ENCODE data around the gene VPS37B.

Gene VPS37B

GRCh38 chr12:122855928-122856831 is 39.7 kb downstream of the VPS37B start:
- DNase-seq (ENCODE audit: extremely low spot score, insufficient read length, low read depth) (no peak), FAIRE-seq (no peak)

GRCh38 chr12:122855071-122855829 is 40.7 kb downstream of the VPS37B start:
- DNase-seq (ENCODE audit: extremely low spot score, insufficient read length, low read depth) (no peak), FAIRE-seq (no peak)

DNA sequence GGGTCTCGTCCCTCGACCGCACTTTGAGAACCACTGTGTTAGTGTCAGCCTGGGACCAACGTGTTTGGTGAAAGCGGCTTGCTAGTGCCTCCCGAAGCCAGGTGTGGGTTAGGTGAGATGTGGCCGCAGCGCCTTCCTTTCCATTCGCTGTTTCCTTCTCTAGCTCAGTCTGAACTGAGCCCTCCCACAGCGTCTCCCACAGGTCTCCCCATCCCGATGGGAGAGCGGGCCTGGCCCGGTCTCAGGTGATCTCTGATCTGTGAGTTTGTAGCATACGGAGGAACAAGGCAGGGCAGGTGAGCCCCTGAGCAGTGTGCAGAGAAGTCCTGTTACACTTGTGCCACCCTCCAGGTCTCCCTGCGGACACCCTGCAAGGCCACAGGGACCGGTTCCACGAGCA is 41.4 kb downstream of the VPS37B start:
- no peak for FAIRE-seq
- DNase-seq (ENCODE audit: extremely low spot score, insufficient read length, low read depth) = no peak

- FAIRE-seq (no peak), DNase-seq (ENCODE audit: extremely low spot score, insufficient read length, low read depth) (no peak)
Measured at GRCh38 chr12:122853582-122854245, 42.2 kb downstream of the VPS37B start.

DNA sequence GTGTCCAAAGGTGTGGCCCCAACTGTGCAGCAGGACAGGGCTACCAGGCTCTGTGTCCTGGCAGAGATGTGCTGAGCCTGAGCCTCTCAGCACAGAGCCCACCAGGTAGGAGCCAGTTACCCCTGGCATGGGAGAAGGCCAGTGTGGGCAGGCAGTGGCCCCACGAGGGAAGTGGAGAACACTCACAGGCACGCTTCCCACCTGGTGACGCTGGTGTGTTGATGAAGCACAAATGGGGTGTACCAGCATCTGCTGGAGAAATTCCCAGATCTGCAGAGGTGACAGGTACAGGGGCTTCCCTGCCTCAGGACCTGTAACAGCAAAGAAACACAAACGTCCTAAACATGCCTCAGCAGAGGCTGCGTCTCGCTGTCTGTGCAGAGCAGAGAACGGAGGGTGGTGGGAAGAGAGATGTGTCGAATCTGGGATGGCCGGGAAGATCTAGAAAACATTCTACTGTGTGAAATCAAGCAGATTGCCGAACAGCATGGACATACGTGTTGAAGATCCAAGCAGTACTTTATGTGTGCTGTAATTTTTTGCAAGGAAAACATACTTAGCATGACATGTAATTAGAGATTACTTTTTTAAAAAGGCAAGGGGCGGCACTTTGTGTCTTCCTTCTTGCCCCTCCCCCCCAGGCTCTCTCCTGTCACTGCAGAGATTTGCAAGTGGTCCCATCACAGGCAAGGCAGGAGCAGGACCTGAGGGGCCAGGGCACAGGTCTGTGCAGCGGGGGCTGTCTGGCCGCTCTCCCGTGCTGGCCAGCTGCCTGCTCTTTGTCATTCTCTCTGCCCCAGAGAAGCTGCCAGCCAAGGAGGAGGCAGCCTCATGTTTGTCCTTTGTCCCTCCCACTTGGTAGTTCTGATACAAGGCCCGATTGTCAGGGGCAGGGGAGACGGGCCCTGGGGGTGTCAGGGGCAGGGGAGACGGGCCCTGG is 43.3 kb downstream of the VPS37B start:
- no peak for FAIRE-seq
- no peak for DNase-seq (ENCODE audit: extremely low spot score, insufficient read length, low read depth)

- no peak for DNase-seq (ENCODE audit: extremely low spot score, insufficient read length, low read depth)
- FAIRE-seq = no peak
Measured at GRCh38 chr12:122851820-122852219, 44.1 kb downstream of the VPS37B start.

DNA sequence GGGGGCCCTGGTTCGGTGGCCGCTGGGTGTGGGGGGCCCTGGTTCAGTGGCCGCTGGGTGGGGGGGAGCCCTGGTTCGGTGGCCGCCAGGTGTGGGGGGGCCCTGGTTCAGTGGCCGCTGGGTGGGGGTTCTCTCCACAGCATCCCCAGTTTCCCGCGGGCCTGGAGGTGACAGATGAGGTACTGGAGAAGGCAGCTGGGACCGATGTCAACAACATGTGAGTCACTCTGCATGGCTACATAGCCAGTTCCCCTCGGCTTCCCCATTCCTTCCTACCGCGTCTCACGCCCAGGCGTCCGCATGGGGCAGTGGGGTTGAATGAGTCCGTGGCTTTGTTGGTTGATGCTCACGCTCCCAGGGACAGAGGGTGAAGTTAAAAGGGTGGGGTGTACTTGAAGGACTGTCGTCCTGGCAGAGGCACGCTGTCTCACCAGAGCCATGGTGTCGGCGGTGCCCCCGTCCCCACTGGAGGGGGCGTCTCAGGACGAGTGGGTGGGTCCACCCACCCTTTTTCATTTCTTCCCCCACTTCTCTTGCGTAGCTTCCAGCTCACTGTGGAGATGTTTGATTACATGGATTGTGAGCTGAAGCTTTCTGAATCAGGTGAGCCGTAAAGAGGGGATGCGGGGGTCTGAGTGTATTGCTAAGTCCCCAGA is 45.1 kb downstream of the VPS37B start:
- no peak for FAIRE-seq
- DNase-seq (ENCODE audit: extremely low spot score, insufficient read length, low read depth) = no peak

GRCh38 chr12:122850048-122850445 is 45.9 kb downstream of the VPS37B start:
- DNase-seq (ENCODE audit: extremely low spot score, insufficient read length, low read depth) = no peak
- FAIRE-seq = no peak

DNA sequence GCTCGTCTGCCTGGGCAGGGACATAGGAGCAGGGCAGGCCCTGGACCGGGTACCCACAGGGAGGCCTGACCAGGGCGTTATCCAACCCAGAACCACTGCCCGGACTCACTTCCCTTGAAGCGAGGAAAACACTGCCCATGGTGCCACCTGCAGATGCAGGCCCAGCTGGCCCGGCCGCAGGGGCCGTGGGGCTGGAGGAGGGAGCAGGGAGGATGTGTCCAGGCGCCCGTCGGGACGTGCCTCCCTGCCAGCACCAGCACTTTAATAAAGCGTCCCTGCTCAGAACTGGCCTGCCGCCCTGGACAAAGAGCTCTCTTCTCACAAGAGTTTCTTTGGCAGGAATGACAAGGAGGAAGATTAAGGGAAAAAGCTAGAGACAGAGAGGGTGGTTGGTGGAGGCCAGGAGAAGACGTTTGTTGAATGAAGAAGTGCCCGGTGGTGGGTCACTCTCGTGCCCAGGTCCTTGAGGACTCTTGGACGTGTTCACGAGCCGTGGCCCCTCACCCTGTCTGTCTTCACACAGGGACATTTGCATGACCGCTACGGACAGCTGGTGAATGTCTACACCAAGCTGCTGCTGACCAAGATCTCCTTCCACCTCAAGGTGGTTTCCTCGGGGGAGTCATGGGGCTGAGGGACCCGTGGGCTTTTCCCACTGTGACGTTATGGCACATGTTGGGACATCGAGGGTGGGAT is 46.4 kb downstream of the VPS37B start:
- DNase-seq (ENCODE audit: extremely low spot score, insufficient read length, low read depth) (no peak), FAIRE-seq (no peak)

GRCh38 chr12:122848471-122849351 is 47.2 kb downstream of the VPS37B start:
- DNase-seq (ENCODE audit: extremely low spot score, insufficient read length, low read depth) (no peak), FAIRE-seq (no peak)

DNA sequence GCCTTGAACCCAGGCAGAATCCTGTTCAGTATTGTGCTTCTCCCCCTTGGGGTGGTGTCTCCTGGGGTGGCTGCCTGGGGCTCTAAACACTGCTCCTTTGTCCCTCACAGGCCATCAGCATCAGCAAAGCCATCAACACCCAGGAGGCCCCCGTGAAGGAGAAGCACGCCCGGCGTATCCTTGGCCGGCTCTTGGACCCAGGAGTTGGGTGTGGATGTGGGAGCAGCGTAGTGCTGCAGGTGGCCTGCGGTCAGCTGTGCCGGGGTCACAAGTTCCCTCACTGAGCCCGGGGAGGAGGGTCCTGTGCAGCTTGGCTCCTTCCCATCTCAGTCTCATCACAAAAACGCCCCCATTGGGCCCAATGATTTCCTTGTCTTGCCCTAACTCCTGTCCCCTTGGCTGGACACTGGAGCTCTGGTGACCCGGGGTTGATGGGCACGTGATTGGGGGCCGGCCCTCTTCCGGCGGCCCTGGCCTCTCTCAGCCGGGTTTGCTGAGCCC is 48.0 kb downstream of the VPS37B start:
- FAIRE-seq (no peak), DNase-seq (ENCODE audit: extremely low spot score, insufficient read length, low read depth) (no peak)

- no peak for FAIRE-seq
- DNase-seq (ENCODE audit: extremely low spot score, insufficient read length, low read depth) = no peak
Measured at GRCh38 chr12:122847516-122847836, 48.4 kb downstream of the VPS37B start.

- no peak for FAIRE-seq
Measured at GRCh38 chr12:122846622-122847515, 49.1 kb downstream of the VPS37B start.

DNA sequence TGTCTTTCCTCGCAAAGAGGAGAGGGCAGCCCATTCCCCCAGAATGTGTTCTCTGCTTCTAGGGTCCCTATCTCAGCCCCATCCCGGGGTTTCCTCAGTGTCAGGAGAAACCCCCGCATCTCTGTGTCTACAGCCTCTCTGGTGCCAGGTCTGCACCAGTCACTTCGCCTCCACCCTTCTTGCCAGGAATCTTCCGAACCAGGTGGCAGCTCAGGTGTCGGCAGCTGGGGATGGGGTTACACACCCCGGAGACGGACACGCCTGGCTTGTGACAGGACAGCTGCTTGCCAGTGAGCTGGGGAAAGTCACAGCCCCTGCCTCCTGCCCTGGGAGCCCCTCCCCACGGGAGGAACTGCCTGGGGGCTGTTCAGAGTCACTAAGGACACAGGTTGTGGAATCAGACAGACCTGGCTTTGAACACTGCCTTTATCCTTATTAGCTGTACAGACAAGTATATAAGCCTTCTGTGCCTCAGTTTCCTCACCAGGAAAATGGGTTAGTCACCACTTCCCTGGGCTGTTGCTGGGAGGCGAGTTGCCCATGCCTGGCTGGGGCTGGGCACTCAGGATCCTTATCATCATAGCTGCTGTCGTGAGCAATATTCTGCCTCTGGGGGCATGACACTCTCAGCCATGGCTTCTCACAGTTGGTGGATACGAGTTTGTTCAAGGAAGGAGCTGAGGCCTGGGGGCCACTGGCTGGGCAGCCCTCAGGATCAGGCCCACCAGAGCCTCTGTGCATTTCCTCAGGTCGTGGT is 49.9 kb downstream of the VPS37B start:
- FAIRE-seq = no peak
- DNase-seq (ENCODE audit: extremely low spot score, insufficient read length, low read depth) = no peak

More at GRCh38 chr12:122846622-122847515, 49.1 kb downstream of the VPS37B start:
- DNase-seq (ENCODE audit: extremely low spot score, insufficient read length, low read depth) = no peak

GRCh38 chr12:122845041-122845864 is 50.7 kb downstream of the VPS37B start:
- FAIRE-seq = no peak
- no peak for DNase-seq (ENCODE audit: extremely low spot score, insufficient read length, low read depth)

Measured in GM18507 (cell line).